HG03066 (cell line): ENCODE results near the gene KRTAP2-3.
"Not testable (repeated sequence)": the region's sequence is repeated elsewhere in the genome, so short reads cannot be mapped to it uniquely, and the experiment has no call there.

ENCODE experiments used
- ATAC-seq: cut with Tn5 transposase; IDR thresholded peaks from one replicate; pipeline ENCODE4 v1.9.1; 2021; ENCODE audit warnings: low read depth; ENCODE audit not compliant: unreplicated experiment

KRTAP2-3 gene

DNA sequence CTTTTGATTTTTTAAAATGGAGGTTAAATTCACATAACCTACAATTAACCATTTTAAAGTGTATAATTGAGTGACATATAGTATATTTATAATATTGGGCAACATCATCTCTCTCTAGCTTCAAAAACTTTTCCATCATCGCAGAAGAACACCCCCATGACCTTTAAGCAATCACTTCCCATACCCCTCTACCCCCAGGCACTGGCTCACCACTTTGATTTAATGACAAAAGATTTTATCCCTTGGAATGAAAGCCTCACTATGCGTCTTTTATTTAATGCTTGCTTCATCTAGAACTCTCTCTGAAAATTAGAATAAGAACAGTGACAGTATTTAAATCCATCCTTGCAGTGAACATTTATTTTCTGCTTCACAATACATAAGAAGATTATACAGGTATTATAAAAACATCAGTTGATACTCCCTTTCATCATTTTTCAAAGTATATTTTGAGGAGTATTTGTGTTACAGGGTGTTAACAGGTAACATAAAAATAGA, 22.0 kb downstream of the KRTAP2-3 start:
- no peak for ATAC-seq

GRCh38 chr17:41034346-41034935, 25.5 kb downstream of the KRTAP2-3 start, which contains the start of gene KRTAP1-3:
Gene KRTAP1-3, minus strand, starts transcription at chr17:41034874. Its CDS starts 53 bp downstream, at chr17:41034821.
- ATAC-seq = not testable (repeated sequence)

DNA sequence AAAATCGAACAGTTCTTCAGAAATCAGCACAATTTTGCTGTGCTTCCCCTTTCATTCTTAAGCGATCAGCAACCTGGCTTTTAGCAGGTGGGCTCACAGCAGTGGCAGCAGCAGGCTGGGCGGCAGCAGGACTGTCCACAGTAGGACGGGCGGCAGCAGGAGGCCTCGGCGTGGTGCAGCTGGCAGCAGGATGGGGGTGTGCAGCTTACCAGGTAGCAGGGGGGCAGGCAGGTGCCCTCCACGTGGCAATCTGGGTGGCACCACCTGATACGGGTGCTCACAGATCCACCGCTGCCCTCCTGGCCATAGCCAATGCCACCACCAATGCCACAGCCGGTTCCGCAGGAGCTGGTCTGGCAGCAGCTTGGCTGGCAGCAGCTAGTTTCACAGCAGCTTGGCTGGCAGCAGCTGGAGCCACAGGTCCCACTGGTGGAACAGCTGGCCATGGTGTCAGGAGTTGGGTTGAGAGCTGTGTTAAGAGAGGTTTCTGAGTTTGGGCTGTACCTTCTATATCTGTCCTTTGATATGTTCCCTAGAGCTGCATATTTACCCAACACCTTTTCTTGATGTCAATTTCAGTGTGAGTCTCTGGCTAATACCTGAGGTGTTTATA, 30.2 kb downstream of the KRTAP2-3 start, which contains the start of gene KRTAP1-4:
Gene KRTAP1-4, minus strand, starts transcription at position 563 of the 613 bp plus-strand sequence. Its CDS starts 117 bp downstream, at position 446.
- ATAC-seq = no peak

- no peak for ATAC-seq
These were observed 33.0 kb downstream of the KRTAP2-3 start, which contains the start of gene KRTAP1-5 for GRCh38 chr17:41026715-41027471. Gene KRTAP1-5, minus strand, starts transcription at chr17:41027208. Its CDS starts 53 bp downstream, at chr17:41027155.

DNA sequence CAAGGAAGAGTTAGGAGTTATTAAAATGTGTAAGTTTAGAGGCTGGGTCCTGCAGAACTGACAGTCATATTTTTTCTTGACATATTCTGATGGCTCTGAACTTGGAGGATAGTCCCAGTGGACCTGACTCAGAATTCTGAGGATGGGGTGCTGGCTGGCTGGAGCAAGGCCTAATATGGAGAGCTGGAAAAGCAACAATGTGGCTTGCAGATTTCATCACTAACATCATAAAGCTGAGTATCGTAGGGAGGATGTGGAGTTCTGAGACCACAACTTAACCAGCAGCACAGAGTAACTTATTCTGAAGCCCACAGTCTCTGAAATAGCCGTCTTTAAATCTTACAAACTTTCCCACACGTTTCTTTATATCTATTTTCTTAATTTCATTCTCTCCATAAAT, 35.2 kb downstream of the KRTAP2-3 start:
- no peak for ATAC-seq

GRCh38 chr17:41020336-41020735, 39.6 kb downstream of the KRTAP2-3 start:
- no peak for ATAC-seq

- ATAC-seq = no peak
These were observed 40.5 kb downstream of the KRTAP2-3 start for GRCh38 chr17:41019415-41019814.

GRCh38 chr17:41018541-41018940, 41.4 kb downstream of the KRTAP2-3 start:
- no peak for ATAC-seq

DNA sequence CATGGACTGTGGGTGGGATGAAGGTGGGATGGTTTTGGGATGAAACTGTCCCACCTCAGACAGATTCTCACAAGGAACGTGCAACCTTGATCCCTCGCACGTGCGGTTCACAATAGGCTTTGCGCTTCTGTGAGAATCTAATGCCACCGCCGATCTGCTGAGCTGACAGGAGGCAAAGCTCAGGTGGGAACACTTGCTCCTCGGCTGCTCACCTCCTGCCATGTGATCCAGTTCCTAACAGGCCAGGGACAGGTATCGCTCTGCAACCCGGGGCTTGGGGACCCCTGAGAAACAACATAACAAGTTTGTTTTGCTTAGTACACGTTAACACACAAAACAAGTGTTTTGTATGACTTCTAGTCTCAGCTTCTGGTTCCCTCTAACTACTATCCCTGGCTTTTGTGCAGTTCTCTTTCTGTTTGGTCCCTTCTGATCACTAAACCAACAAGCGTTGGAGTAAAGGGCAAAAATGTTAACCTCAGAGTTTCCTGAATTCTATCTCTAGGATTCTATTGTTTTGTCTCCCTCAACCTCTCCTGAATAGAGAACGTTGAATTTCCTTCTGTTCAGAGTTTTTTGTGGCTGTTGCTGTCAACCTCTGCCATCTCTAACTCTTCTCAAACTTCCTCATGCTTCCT, 43.2 kb downstream of the KRTAP2-3 start:
- ATAC-seq = no peak

DNA sequence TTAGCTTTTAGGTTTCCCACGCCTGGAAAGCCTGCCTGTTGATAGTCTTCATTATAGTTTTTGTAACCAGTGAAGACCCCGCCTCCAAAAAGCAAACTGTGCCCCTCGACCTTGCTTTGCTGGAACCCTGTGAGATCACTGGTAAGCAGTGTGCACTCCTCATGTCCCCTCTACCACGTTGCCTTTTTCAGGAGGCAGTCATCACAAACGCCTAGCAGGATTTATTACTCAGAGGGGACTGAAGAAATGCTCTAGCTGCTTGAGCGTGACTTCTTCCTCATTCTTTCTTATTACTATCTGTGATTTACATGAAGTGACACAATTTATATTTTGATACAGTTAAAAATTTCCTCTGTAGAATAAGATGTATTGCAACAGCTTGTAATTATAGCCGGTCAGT, 44.5 kb downstream of the KRTAP2-3 start:
- ATAC-seq = no peak

- no peak for ATAC-seq
These were observed 46.3 kb downstream of the KRTAP2-3 start for GRCh38 chr17:41013606-41014005.

DNA sequence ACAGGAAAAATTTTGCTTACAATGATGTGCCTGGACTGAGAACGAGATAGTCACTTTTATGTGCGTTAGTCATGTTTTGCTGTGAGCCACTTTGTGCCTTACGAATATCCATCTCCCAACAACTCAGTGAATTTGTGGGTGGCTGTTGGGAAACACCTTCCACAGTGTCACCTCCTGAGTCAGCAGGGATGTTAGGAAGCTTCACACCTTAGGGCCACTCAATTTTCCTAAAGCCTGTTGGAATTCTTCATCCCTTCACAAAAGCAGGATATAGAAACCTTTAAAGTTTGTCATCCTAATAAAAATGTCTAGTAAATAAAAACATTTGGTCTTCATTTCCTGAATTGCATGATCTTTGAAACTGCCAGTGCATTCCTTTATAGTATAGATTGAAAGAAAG, 46.7 kb downstream of the KRTAP2-3 start:
- no peak for ATAC-seq

DNA sequence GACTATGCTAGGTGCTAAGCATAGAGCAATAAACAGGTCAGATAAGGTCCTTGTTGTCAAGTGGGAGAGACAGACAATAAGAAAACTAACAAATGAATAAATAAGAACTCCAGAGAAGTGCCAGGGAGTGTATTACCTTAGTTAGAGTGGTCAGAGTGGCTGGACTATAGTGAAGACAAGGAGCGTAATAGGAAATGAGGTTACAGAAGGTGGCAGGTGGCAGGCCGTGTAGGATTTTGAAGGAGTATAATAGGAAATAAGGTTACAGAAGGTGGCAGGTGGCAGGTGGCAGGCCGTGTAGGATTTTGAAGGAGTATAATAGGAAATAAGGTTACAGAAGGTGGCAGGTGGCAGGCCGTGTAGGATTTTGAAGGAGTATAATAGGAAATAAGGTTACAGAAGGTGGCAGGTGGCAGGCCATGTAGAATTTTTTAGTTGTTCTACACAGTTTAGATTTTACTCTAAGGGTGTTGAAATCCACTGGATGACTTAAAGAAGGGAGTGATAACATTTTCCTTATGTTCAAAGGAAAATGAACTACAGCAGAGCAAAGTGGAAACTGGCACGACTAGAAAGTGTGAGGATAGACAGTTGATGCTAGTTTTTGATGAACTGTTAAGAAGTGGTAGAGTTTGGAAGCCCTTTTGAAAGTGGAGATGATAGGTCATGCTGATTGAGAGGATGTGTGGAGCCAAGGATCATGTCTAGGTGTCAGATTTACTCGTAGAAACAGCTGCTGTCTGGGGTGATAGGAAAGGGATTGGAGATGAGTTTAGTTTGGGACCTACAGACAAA, 47.4 kb downstream of the KRTAP2-3 start:
- no peak for ATAC-seq

GRCh38 chr17:41010441-41010840, 49.5 kb downstream of the KRTAP2-3 start:
- ATAC-seq = no peak

DNA sequence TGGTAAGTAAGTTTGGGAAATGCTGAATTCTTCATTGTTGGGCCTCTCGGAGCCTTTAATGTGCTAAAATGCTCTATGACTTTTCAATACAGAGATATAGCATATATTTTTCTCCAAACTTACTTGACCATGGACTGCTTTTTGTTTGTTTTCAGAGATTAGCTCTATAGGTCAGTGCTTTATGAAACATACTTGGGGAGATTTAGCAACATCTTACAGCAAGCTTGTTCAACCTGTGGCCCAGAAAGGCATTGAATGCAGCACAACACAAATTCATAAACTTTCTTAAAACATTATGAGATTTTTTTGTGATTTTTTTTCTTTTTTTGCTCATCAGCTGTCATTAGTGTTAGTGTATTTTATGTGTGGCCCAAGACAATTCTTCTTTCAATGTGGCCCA, 50.0 kb downstream of the KRTAP2-3 start:
- no peak for ATAC-seq

DNA sequence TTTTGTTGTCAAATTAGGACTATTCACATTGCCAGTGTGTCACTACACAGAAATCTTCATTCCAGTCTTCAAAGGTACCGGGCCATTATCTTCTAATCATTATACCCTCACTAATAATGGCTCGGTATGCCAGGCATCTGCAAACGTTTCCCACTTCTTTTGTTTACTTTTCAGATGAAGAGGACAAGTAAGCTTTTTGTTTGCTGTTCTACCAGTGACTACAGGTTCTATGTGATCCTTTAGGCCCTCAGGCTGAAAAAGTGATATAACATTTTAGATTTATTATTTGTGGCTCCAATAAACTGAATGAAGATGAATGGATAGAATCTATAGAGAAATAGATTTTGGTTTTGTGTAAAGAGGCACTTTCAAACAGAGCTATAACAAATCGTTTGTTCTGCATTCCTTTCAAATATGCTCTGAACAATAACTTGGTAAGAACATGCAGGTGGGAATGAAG, 50.6 kb downstream of the KRTAP2-3 start:
- no peak for ATAC-seq
